Right atrium auricular region (tissue), 2 donors: ENCODE results near the gene MBNL2. TPM values are rescaled to one million over a fixed set of nuclear protein-coding genes. Genes with fewer than 3 reads are reported as not detected.
"Not testable (repeated sequence)": the region's sequence is repeated elsewhere in the genome, so short reads cannot be mapped to it uniquely, and the experiment has no call there.

ENCODE experiments used
- DNase-seq: peaks from one replicate; pipeline ENCODE4 v3.0.0-alpha.2; 2019; ENCODE audit warnings: low spot score
- H3K27ac ChIP-seq, 2 donors: fragments of 200-600 bp; sonication (generic); 1 replicate in 1 of 2; 2 replicates in 1 of 2; pipeline ENCODE4 v1.5.1; 2016 to 2019
- H3K27me3 ChIP-seq, 2 donors: fragments of 200-600 bp; sonication (generic); one replicate each; pipeline versions ENCODE4 v1.5.1 to v1.6.0; 2017 to 2019
- H3K36me3 ChIP-seq: fragments of 200-600 bp; sonication (generic); one replicate; pipeline ENCODE4 v1.5.1; 2016
- H3K4me1 ChIP-seq, 2 donors: fragments of 200-600 bp; sonication (generic); one replicate each; pipeline versions ENCODE4 v1.5.1 to v1.6.0; 2017 to 2019
- H3K4me3 ChIP-seq, 2 donors: fragments of 200-600 bp; sonication (generic); 1 replicate in 1 of 2; 2 replicates in 1 of 2; pipeline ENCODE4 v1.5.1; 2017 to 2019; ENCODE audit warnings: mild to moderate bottlenecking in 1 of 2, moderate library complexity in 1 of 2
- H3K9me3 ChIP-seq, 2 donors: fragments of 200-600 bp; sonication (generic); one replicate each; pipeline ENCODE4 v1.5.1; 2019
- CTCF ChIP-seq, 2 donors: fragments of 200-600 bp; sonication (generic); IDR thresholded peaks; one replicate each; pipeline ENCODE4 v1.5.1; 2019; ENCODE audit warnings: antibody characterized with exemption in 2 of 2
- total RNA-seq, 2 donors: library from RNA; depleted of rRNA; stranded (reverse); fragments of >200 nt; gene quantifications; one replicate each; pipeline ENCODE4 v1.1.0, GENCODE V29; 2016

MBNL2 gene
- total RNA-seq, 2 donors from 2014 or later, result 62.0 to 81.6 TPM

DNA sequence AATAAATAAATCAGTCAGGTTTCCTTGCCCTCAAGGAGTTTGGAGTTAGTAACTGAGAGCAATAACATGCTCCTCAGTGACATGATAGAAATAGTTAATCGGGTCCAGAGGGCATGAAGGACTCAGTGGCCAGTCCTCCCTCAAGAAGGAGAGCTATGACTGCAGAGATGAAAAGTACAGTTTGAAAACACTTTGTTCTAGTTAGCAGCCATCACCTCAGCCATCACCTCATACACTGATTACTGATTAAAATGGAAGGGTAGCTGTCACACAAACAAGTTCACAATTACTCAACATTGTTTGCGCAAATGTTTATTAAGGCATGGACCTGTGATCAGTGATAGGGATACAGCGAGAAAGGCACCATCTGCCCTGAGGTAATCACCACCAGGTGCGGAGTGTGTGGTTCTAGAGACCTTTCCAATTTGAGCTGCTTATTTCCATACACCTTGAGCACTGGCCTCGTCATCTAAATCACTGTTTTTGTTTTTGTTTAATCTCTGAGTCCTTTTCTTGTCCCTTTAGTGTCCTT is 126.5 kb downstream of the MBNL2 start:
- Histone ChIP-seq H3K4me3 (no peak overlapping the region), H3K4me1 (peaks cover 0 to 11% of the 10 kb centered on the region in 2 donors), H3K9me3 (no peaks in the 10 kb centered on the region), H3K27me3 (no peaks in the 10 kb centered on the region), H3K27ac (no peak overlapping the region), H3K36me3 (peaks cover 42% of the 10 kb centered on the region)
- DNase-seq, result no peak
- no peak for TF ChIP-seq CTCF (IDR thresholded peaks at IDR 0.05)

DNA sequence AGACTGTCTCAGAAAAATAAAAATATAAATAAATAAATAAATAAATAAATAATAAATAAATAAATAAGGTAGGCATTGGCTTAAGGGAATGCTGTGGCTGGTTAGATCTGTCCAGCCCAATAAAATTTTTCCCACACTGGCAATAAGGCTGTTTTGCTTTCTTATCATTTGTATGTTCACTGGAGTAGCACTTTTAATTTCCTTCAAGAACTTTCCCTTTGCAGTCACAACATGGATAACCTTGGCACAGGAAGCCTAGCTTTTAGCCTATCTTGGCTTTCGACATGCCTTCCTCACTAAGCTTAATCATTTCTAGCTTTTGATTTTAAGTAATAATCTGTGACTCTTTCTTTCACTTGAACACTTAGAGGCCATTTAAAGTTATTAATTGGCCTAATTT is 129.9 kb downstream of the MBNL2 start:
- H3K27me3 ChIP-seq, H3K4me1 ChIP-seq, DNase-seq, H3K27ac ChIP-seq, H3K4me3 ChIP-seq, H3K9me3 ChIP-seq: not testable (repeated sequence)
- H3K36me3 ChIP-seq, result peaks cover 35% of the 10 kb centered on the region

GRCh38 chr13:97352815-97353214 is 130.7 kb downstream of the MBNL2 start:
- no peaks in the 10 kb centered on the region for H3K4me1 ChIP-seq
- H3K36me3 ChIP-seq, result peaks cover 38% of the 10 kb centered on the region
- no peak overlapping the region for H3K4me3 ChIP-seq
- H3K27ac ChIP-seq, result no peak overlapping the region
- TF ChIP-seq CTCF (IDR thresholded peaks at IDR 0.05), result no peak
- no peaks in the 10 kb centered on the region for H3K9me3 ChIP-seq
- H3K27me3 ChIP-seq, result no peaks in the 10 kb centered on the region
- DNase-seq, result no peak

DNA sequence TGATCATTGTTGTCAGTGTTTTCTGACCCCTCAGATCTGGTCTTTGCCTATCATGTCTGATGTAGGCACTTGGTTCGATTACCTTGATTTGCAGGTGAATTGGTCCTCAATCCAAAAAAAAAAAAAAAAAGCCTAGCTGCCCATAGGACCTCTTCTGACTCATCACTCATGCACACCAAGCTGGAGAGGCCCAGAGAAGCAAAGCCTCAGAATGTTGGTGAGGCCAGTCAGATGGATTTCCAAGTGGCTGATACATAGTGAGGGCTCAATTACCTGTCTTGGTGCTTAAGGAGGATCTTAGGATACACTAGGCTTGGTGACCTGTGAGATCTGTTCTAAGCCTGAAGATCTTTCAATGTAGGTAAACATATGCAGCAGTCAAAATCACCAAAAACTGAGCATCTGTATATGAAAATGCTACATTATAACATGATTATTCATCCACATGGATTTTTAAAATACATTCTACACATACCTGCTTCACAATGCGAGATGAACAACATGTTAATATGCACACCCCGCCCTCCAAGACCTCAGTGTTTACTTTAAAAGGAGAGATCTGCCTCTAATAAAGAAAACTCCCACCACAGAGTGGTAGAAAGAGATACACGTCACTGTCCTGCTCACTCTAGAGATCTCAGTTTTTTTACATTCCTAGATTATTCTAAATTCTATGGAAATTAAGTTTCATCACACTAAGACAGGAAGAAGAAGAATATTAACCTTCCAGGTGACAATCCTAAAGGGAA is 132.0 kb downstream of the MBNL2 start:
- Histone ChIP-seq H3K9me3 (no peaks in the 10 kb centered on the region), H3K27me3 (no peaks in the 10 kb centered on the region), H3K4me3 (no peak overlapping the region), H3K27ac (no peak overlapping the region), H3K36me3 (peaks cover 42% of the 10 kb centered on the region), H3K4me1 (peaks cover 0 to 1% of the 10 kb centered on the region in 2 donors)
- DNase-seq, result no peak
- no peak for TF ChIP-seq CTCF (IDR thresholded peaks at IDR 0.05)

- Histone ChIP-seq H3K4me3 (no peak overlapping the region), H3K4me1 (peaks cover 0 to 7% of the 10 kb centered on the region in 2 donors), H3K27me3 (no peaks in the 10 kb centered on the region), H3K27ac (no peak overlapping the region), H3K36me3 (peaks cover 38% of the 10 kb centered on the region), H3K9me3 (no peaks in the 10 kb centered on the region)
- DNase-seq, result no peak
- TF ChIP-seq CTCF (IDR thresholded peaks at IDR 0.05), result no peak
Measured at GRCh38 chr13:97354808-97355207, 132.7 kb downstream of the MBNL2 start.

- peaks cover 0 to 7% of the 10 kb centered on the region in 2 donors for H3K4me1 ChIP-seq
- no peaks in the 10 kb centered on the region for H3K9me3 ChIP-seq
- no peak overlapping the region for H3K4me3 ChIP-seq
- no peak for TF ChIP-seq CTCF (IDR thresholded peaks at IDR 0.05)
- peaks cover 30% of the 10 kb centered on the region for H3K36me3 ChIP-seq
- no peak overlapping the region for H3K27ac ChIP-seq
- H3K27me3 ChIP-seq, result no peaks in the 10 kb centered on the region
- no peak for DNase-seq
Measured at GRCh38 chr13:97356592-97356991, 134.5 kb downstream of the MBNL2 start.
